Esophagus squamous epithelium (tissue), 4 donors: ENCODE measurements around the gene CARMIL1.

Source experiments
- CTCF ChIP-seq, 6 experiments: fragments of 450-650 bp in 4 of 6; fragments of 200-600 bp in 2 of 6; sonication (generic) in 2 of 6; IDR thresholded peaks; one replicate each; pipeline ENCODE4 v1.5.1; 2016 to 2019; ENCODE audit warnings: antibody characterized with exemption in 6 of 6, mild to moderate bottlenecking in 4 of 6, moderate library complexity in 4 of 6
- POLR2A ChIP-seq, 4 donors: fragments of 450-650 bp; IDR thresholded peaks; one replicate each; pipeline ENCODE4 v1.6.1; 2017; ENCODE audit warnings: antibody characterized with exemption in 4 of 4, mild to moderate bottlenecking in 4 of 4, moderate library complexity in 3 of 4

GRCh38 chr6:25436760-25437159, 157.6 kb downstream of the CARMIL1 start:
- TF ChIP-seq CTCF (IDR thresholded peaks at IDR 0.05) (no peak), POLR2A (IDR thresholded peaks at IDR 0.05) (no peak)
